ENCODE measurements around the gene SLC35F1. TPM values are rescaled to one million over a fixed set of nuclear protein-coding genes. Genes with fewer than 3 reads are reported as not detected.

Gene SLC35F1
- polyA plus RNA-seq, 1 donor: 3.9 TPM

DNA sequence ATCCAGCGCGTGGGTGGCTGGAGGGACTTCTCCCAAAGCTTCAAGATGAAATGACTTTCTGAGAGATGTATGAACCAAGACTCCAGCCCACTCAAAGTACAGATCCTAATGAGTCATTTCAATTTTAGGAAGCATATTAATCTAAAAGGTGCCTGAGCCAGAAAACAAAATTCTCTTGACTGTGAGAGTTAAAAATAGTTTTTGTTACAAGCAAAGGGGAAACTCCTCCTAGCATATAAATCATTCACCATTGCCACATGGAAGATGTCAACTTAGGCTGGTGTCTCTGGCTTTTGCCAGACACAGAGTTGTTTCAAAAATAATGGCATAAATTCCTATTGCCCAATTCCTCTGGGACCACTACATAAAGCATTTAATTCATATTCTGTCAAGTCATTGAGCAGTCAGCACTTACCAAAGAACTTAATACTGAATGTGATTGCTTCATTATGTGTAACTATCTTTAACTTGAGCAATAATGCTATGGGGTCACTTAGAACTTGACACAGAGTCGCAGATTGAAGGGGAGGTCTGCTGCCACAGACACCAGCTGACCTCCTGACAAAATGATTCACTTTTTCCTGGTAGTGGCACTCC lies 280.6 kb downstream of the SLC35F1 start:
- peak; percentile 25 for DNase-seq

DNA sequence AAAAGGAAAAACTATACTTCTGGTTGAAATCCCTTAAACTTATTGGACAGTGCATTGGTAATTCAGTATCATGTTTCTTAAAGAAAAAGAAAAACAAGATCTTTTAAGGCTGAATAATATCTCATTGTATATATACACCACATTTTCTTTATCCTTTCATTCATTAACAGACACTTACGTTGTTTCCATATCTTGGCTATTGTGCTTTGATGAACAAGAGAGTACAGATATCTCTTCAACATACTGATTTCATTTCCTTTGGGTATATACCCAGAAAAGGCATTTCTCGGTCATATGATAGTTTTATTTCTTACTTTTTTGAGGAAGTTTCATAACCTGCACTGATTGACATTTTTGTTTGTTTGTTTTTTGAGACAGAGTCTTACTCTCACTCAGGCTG lies 281.5 kb downstream of the SLC35F1 start:
- DNase-seq: no peak

DNA sequence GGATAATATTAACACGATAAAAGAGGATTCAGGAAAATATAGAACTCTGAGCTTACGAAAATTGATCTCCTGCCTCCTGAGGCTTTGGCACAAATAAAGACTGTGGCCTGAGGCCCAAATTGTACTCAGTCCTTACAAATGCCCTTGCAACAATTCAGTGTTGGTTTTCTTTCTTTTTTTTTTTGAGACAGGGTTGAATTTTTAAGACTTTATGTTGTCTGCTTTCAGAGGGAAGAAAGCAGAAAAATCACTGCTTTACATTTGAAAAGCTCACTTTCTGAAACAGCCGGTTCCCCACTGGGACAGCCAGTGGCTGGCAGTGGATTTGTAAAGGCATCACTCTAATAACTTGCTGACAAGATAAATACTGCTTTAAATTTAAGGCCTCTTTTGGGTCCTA lies 290.5 kb downstream of the SLC35F1 start:
- DNase-seq: no peak

DNA sequence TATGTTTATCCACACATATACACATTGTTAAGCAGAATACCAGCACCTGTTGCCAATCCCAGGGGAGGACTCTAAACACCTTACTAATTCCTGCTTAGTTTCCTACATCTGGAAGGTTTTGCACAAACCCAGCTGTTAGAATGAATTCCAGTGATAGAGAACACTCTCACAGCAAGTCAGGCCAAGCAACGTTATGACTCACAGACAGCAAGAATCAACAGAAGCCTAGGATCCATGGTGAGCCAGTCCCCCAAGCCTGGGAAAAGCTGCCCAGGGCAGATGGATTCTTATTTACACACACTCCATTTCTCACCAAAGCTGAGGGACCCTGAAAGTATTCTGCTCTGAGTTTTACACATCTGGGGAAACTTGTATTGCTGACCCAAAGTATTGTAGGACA lies 291.7 kb downstream of the SLC35F1 start:
- no peak for DNase-seq

DNA sequence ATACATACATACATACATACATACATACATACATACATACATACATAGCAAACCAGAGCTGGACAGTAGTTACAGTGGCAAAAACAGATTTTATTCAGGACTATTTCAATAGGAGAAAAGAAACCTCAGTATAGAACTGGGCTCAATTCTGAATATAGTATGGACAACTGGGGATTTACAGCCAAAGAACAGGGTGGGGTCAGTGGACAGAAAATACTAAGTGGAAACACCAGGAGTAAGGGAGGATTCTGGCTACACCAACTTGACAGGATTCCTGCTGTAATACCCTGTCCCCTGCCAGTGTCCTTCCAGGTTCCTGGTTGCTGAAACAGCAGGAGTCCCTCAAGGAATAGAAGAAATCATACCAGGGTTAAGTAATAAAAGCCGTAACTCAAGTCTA lies 293.1 kb downstream of the SLC35F1 start:
- no peak for DNase-seq

DNA sequence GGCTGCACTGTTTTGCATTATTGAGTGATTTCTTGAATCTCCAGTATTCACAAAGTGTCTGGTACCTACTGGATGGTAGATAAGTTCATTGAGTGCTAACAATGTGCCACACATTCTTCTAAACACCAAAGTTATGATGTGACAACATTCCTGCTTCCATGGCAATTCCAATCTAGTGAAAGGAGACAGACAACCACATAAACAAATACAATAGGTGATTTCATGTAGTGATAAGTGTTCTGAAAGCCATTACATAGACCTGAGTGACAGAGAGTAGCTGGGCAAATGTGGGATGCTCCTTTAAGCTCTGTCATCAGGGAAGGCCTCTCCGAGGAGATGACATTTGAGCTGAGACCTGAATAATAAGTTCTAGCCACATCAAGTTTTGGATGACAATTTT lies 295.5 kb downstream of the SLC35F1 start:
- no peak for DNase-seq

DNA sequence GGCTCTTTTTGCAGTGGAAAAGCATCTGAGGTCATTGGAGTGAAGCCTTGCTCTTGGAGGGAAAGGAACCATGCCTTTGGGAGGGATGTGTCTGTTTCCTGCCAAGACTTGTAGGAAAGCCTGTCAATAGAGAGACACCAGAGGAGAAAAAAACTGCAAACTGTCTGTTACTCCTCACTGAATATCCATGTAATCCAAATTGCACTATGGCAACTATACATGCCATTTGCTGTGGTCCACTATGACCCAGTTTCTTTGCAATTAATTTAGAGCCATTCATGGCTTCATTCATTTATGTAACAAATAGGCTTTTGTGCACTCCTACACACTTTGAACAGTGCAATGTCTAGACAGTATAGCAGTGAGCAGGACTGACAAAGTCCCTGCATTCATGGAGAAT lies 296.5 kb downstream of the SLC35F1 start:
- no peak for DNase-seq

DNA sequence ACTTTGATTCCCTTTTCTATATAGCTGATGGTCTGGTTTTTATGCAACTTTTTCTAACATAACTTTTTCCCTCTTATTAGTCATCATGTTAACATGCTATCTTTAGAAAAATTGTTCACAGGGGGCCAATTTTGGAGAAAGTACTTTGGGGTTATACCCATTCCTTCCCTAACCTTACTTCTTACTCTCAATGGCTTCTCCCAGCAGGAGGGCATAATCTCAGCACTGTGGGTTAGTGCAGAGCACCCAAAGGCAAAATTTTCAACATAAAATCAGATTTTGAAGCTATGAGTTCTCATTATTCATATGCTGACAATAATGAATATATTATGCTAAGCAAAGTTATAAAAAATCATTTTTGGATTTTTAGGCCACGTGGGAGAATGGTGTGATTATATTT lies 299.2 kb downstream of the SLC35F1 start:
- no peak for DNase-seq

DNA sequence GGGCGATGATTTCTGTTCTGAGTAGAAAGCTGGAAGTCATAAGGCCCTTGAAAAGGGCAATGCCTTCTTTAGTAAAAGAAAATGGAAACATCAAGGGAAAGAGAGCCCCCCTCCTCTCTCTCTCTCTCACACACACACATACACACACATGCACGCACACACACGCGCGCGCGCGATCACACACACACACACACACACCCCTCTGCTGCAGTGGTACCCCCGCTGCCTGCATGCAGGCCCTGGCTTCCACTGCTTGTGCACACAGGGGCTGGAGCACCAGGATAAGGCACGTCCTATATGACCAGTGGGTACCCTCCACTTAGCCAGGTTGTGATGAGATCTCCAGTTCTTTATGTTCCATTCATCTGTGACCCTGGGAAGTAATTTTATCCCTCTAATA lies 300.9 kb downstream of the SLC35F1 start:
- no peak for DNase-seq

DNA sequence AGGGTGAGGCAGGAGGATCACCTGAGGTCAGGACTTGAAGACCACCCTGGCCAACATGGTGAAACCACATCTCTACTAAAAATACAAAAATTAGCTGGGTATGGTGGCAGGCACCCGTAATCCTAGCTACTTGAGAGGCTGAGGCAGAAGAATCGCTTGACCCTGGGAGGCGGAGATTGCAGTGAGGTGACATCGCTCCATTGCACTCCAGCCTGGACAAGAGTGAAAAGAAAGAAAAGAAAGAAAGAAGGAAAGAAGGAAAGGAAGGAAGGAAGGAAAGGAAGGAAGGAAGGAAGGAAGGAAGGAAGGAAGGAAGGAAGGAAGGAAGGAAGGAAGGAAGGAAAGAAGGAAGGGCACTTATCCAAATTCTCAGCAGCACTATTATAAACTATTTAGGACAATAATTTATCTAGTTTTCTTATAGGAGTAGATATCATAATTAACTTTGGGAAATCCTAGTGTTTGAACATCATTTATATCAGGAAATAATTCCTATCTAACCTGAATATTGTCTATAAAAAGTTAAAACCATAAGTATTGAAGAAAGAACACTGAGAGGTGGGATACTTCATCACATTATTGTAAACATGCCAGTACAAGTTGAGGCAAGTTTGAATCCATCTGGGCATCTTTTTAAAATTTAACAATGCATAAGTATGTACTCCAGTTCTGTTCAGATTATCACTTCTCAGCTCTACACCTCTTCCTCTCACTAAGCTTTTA lies 305.5 kb downstream of the SLC35F1 start:
- DNase-seq: no peak

DNA sequence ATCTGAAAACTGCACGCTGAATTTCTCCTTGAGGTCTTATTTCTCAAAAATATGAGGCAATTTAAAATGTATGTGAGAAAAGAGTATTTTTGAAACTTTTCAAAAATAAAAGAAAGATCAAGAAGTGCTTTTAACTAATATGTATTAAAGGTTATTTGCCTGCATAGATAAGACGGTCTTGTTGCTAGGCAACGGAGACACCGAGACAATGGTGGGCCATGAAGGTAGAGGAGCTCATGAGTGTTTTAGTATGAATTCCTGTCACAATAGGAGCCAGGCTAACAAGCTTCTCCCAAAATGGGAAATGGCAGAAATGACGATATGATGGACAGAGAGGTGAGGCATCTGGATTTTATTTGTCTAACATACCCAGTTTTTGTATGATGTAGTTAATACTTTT lies 308.2 kb downstream of the SLC35F1 start:
- DNase-seq: no peak

DNA sequence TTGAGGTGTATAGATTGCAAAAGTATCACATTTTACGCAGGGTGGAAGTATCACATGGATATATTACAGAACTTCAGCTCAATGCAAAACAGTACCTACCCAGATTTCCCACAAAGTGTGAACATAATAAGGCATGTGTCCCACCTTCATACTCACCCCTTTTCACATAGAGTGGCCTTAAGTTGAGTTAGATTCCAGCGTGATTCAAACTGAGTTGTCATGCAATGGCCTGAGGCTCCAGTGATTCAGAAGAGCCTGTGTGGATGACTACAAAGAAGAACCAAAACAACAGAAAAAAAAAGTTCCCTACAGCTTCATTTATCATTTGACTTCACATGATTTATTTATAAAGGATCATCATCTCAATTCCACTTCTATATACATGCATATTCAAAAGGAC lies 309.7 kb downstream of the SLC35F1 start:
- DNase-seq: no peak

DNA sequence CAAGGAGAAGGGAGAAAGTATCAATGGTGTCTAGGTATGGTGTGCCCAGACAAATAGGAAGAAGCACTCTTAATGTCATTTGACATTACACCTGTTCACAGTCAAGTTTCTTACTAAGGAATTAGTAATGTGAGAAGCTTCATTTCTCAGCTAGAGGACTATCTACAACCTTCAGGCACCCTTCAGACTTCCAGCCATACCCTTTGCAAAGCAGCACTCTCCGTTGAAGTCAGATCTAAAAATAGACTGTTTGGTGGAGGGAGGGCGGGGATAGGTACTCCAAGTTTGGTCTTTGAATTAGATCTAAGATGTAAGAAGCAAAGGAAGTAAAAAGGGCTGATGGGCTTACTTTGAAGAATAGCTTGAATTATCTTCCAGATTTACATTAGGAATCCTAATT lies 311.1 kb downstream of the SLC35F1 start:
- no peak for DNase-seq

DNA sequence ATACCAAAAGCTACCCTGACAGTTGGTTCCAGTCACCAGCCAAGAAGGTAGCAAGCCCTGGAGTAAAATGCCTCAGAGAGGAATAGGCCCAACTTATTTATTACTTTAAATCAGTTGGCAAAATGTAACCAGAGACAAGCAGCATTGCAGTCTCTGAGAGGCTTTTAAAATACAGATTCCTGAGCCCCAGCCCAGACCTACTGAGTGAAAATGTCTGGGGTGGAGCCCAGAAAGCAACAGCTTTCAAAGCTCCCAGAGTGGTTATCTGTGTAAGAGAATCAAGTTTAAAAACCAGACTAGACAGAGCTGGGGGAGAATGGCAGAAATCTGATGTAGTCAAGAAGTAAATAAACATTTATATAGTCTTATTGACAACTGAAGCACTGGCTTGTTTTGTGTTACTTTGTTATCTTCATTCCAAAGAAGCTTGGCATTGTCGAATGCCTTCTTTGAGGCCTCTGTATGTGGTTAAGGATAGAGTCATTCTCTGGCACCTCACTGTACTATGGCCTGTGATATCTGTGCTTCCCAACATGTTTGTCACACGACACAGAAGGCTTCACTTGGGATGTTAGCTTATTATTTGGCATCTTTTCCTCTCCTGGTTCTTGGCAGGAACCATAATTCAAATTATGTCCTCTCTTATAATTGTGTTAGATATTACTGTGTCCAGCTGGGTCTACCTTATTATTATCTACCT lies 313.5 kb downstream of the SLC35F1 start:
- DNase-seq: no peak

DNA sequence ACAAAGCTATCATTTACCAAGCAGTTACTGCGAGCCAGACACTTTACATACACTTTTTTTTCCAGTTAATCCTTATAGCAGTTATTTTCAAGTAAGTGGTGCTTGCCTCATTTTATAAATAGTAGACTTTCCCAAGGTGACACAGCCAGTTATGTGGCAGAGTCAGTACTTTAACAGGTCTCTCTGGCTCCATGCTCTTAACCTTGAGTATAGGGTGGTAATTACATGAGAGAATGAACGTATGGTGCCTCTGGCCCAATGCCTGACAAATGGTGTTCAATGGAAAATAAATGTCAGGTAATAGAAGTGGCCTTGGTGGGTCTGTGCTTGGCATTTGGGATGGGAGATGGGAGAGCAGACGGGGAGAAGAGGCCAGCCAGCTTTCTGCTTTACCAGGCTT lies 316.3 kb downstream of the SLC35F1 start:
- no peak for DNase-seq

DNA sequence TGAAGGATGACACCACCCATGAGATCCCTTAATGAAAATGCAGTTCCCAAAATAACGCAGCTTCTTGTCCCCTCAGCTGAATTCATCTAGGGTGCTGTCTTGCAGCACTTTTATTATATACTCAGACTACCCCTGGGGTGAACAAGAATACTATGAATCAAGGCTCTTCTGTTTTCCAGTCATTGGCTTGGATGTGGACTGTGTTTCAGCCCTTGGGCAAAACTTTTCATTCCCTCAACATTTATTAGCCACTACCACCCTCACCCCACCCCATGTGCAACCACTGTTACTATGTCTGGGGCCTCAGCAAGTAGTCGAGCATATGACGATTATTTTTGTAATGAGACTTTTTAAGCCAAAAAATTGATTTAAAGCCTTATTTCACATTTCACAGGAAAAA lies 321.8 kb downstream of the SLC35F1 start:
- DNase-seq: no peak

DNA sequence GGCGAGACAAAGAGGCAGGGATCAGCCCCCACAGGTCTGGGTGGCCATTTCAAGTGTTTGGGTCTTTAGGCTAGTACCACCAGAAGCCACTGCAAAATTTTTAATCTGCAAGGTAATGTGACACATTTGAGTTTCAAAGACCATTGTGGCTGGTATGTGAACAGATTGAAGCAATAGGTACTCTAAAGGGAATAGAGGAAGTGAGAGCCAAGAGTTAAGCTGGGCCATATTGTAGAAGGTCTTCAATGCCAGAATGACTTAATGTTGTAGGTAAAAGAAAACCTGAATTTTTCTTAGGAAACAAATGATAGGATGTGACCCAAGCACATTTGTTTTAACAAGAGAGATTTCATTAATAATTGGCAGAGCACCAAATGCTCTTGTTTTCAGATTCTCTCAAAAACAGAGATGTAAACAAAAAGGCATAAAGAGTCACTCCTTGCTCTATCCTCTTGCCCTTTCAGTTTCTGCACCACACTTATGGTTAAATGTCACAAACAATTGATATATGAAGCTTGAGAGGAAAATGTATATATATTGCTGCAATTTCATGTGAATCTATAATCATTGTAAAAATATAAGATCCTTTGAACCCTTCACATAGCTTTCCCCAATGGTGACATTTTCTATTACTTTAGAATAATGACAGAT lies 333.9 kb downstream of the SLC35F1 start:
- DNase-seq: no peak

DNA sequence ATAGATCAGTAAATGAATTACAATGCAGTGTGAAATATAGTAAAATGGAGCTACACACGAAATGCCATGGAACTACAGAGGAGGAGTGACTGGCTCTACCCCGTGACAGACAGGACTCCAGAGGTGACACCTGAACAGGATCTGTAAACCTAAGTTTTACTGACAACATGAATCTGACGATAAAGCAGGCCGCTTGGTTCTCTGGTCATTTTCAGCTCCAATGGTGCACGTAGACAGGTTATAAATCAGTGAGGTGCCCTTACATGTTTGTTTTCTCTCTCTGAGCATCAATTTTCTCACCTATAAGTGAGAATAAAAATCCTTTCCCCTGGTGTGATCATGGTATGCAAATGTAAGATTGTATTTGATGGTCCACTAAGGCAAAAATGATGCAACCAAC lies 339.3 kb downstream of the SLC35F1 start:
- peak; percentile 18 for DNase-seq

DNA sequence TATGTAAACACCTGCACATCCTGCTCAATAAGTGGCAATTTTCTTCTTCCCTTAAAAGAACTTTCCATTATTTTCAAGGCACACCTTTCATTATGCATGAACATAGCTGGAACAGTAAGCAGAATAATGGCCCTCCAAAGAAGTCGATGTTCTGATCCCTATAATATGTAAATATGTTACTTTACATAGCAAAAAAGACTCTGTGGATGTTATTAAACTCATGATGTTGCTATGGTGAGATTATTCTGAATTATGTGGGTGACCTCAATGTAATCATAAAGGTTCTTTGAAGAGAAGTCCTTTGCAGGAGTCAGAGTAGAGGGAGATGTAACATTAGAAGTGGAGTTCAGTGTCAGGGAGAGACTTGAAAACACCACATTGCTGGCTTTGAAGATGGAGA lies 341.1 kb downstream of the SLC35F1 start:
- DNase-seq: no peak

DNA sequence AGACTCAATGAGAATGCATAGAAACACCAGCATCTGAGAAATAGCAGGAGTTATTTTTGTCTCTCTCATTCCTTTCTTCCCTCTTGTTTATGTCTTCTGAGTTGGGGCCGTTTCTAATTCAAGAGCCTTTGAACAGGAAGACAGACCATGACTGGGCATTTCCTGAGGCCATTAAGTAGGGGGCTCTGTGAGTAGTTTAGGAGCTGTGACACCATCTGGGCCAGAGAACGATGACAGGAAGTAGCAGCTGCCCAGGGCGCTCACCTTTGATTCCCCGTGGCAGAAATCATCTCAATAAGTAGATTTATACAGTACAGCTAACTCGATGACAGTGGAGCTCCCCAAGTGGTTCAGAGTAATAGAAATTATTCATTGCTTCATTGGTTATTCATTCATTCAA lies 342.6 kb downstream of the SLC35F1 start:
- peak; percentile 8 for DNase-seq

DNA sequence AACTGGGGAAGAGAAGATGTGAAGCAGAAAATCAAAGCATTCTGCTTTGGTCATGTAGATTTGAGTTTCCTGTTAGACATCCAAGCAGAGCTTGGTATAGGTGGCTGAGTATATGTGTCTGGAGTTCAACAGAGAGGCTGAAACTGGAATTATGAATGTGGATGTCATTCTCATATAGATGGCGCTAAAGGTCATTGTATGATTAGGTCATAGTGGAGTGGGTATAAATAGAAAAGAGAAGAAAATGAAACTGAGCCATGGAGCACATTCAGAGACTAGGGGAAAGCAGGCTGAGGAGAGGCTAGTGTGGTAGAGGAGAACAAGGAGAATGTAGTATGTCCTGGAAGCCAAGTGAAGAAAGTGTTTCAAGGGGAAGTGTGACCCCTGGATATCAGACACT lies 345.4 kb downstream of the SLC35F1 start:
- no peak for DNase-seq

DNA sequence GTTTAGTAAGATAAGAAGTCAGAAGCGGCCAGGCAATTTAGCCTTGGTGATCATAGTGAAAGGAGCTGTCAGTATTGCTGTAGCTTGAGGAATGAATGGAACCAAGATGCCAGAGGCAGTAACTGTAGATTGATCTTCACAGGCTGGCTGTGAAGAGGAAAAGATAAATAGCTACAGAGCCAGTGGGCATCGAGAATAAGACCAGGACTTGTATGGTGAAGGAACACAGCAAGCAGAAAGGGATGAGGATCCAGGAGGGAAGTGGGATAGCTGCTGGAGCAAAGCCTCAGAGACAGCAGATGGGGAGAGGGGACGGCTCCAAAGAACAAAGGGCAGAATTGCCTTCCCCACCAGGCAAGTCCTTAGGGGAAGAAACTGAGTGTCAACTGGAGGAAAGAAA lies 346.7 kb downstream of the SLC35F1 start:
- DNase-seq: no peak

DNA sequence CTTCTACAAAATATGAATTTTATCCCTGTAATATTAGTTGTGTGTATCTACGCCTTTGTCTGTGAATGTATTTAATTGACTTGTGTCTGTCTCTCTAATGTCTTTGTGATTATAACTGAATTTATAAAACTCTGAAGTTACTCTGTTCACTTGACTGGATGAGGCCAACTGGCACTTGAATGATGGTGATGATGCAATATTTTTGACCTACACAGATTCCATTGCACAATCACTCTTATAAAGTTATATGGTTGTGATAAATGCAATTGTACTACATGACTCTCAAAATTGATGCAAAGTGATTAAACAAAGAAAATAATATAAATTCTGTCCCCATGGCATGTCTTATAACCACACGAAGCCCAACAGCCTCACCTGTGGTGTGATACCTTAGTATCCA lies 353.8 kb downstream of the SLC35F1 start:
- no peak for DNase-seq
